Measurements from ENCODE around the gene CYP4X1.
"Not testable (repeated sequence)": the region's sequence is repeated elsewhere in the genome, so short reads cannot be mapped to it uniquely, and the experiment has no call there.

Gene CYP4X1

GRCh38 chr1:47023268-47024140 is at the start of gene CYP4X1:
CYP4X1 (plus strand) TSS chr1:47023669; CDS start chr1:47023818, 149 bp downstream.
- DNase-seq (ENCODE audit: low spot score): peak; percentile 4

GRCh38 chr1:46983166-46983829 is 40.2 kb upstream of the CYP4X1 start:
- DNase-seq (ENCODE audit: low spot score): no peak

GRCh38 chr1:46983830-46984586 is 39.5 kb upstream of the CYP4X1 start:
- no peak for DNase-seq (ENCODE audit: low spot score)

- DNase-seq (ENCODE audit: low spot score): not testable (repeated sequence)
Observed at GRCh38 chr1:46990541-46990940, 32.9 kb upstream of the CYP4X1 start.

GRCh38 chr1:46991083-46991923 is 32.2 kb upstream of the CYP4X1 start:
- peak; percentile 27 for DNase-seq (ENCODE audit: low spot score)

- DNase-seq (ENCODE audit: low spot score): no peak
Observed at GRCh38 chr1:46996659-46997281, 26.7 kb upstream of the CYP4X1 start.

- DNase-seq (ENCODE audit: low spot score): no peak
Observed at GRCh38 chr1:47002211-47002610, 21.3 kb upstream of the CYP4X1 start.

GRCh38 chr1:47003896-47004403 is 19.5 kb upstream of the CYP4X1 start:
- DNase-seq (ENCODE audit: low spot score): no peak

GRCh38 chr1:47006437-47006836 is 17.0 kb upstream of the CYP4X1 start:
- DNase-seq (ENCODE audit: low spot score): not testable (repeated sequence)

- no peak for DNase-seq (ENCODE audit: low spot score)
Observed at GRCh38 chr1:47013293-47013692, 10.2 kb upstream of the CYP4X1 start.

- no peak for DNase-seq (ENCODE audit: low spot score)
Observed at GRCh38 chr1:47021070-47021469, 2.4 kb upstream of the CYP4X1 start.

GRCh38 chr1:47024141-47024801 is 802 bp downstream of the CYP4X1 start:
- DNase-seq (ENCODE audit: low spot score): no peak

GRCh38 chr1:47030170-47030805 is 6.8 kb downstream of the CYP4X1 start:
- no peak for DNase-seq (ENCODE audit: low spot score)

GRCh38 chr1:47031059-47031458 is 7.6 kb downstream of the CYP4X1 start:
- peak; percentile 58 for DNase-seq (ENCODE audit: low spot score)

- no peak for DNase-seq (ENCODE audit: low spot score)
Observed at GRCh38 chr1:47031585-47031984, 8.1 kb downstream of the CYP4X1 start.

- DNase-seq (ENCODE audit: low spot score): no peak
Observed at GRCh38 chr1:47036764-47037163, 13.3 kb downstream of the CYP4X1 start.

GRCh38 chr1:47059376-47059775 is 35.9 kb downstream of the CYP4X1 start:
- DNase-seq (ENCODE audit: low spot score): no peak

GRCh38 chr1:47067097-47067594 is 43.7 kb downstream of the CYP4X1 start, which contains the start of gene CYP4Z1:
CYP4Z1 (plus strand) TSS chr1:47067231; CDS start chr1:47067491, 260 bp downstream.
- no peak for DNase-seq (ENCODE audit: low spot score)

- DNase-seq (ENCODE audit: low spot score): not testable (repeated sequence)
Observed at GRCh38 chr1:47069080-47069479, 45.6 kb downstream of the CYP4X1 start.
